GM19328 (cell line): ENCODE results near the gene HPX.

Source experiments
- ATAC-seq: cut with Tn5 transposase; IDR thresholded peaks from one replicate; pipeline ENCODE4 v1.9.1; 2021; ENCODE audit warnings: mild to moderate bottlenecking, moderate library complexity; ENCODE audit not compliant: unreplicated experiment

The HPX gene

DNA sequence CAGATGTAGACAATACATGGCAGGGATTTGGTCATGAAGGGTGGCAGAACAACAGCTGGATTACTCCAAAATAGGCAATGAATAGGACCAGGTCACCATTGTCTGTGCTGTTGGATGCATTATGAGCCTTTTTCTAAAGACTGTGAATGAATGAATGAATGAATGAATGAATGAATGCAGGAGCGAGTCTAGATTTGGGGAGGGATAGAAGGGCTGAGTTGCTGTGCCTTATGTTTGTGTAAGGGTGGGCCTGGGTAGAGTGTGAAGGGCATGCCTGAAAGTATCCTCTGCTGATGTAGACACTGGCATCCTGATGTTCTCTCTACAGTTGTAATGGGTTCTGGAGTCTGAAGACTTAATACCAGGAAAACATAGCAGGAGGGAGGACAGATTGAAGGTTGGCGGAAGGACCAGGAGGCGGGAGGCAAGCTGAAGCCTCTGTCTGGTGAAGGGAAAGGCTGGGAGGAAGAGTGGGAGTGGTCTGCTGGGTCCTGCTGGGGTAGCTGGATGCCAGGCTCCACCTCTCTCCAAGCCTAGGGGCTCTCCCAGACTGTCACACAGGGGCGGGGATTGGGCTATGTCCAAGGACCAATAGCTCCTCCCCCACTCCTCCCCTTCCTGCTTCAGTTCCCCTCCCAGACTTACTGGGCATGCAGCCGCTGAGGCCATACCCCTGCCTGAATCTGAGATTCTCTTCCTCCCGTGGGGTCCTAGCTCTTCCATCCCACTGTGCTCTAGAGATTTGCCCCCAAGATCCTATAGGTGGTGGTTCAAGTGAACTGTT, 28.1 kb upstream of the HPX start:
- ATAC-seq, result no peak

DNA sequence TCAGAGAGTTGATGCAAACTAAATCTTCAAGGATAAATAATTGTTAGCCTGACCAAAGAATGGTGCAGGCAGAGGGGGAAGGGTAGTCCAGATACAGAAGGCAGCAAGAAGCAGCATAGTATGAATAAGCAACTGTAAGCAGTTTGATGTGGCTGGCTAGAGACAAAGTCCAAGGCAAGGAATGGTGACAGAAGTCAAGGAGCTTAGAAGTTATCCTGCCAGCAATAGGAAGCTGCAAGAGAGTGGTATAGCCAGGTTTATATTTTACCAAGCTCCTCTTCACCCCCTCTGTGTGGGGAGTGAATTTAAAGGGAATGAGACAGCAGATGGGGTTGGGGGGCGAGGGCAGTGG, 18.3 kb upstream of the HPX start:
- no peak for ATAC-seq

DNA sequence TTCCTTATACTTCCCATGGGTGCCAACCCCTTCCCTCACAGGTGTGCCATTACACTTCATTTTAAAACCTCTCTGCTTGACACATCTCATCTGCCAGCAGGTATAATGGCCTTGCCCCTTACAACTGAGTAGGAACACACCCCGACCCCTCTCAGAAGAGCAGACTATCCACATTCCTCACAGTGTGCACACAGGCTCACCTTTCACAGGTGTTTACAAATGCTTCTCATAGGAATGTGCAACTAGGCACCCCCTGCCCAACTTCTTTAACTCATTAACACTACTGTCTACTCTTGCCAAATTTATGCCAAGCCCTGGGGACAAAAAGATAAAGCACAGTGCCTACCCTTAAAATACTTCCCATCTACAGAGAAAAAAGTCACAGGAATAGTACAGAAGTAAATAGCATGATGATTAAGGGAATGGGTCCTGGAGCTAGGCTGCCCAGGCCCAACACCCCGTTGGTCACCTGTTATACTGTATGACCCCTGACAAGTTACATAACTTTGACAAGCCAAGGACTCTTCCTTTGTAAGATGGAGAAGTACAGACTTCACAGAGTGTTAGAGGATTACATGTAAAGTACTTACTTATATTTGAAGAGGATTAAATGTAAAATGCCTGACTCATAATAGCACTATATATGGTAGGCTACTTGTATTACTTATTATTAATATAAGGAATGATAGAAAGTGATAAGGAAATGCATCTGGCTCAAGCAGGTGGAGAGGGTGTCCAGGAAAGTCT, 17.7 kb upstream of the HPX start:
- ATAC-seq, result no peak

DNA sequence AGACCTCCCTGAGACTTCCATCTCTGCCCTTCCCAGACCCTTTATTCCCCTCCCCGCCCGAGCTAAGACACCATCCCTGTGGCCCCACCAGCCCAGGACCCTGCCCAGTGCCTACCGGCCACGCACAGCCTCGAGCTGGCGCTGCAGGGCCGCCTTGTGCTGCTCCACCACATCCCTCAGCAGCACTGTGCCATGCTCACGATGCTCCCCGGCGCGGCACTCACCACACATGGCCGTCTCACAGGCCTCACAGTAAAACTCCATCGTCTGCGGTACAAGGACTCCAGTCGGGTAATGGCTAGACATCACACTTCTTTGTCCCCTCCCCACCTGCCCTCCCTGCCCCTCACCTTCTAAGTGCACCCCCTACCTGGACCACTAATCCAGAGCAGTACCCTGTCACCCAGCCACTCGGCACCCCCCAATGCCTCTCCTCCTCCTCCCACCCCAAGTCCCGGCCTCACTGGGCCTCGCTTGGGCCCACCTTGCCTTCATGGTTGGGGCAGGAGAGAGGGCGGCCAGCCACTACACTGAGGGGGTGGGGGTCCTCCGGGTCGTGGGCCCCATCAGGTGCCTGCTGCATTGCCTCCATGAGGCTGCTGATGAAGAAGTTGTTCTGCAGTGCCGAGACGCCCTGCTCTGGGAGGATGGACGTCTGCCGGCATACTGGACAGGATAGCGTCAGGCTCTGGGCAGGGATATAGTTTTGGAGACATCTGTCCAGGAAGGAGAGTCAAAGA, 17.0 kb upstream of the HPX start:
- ATAC-seq, result no peak

DNA sequence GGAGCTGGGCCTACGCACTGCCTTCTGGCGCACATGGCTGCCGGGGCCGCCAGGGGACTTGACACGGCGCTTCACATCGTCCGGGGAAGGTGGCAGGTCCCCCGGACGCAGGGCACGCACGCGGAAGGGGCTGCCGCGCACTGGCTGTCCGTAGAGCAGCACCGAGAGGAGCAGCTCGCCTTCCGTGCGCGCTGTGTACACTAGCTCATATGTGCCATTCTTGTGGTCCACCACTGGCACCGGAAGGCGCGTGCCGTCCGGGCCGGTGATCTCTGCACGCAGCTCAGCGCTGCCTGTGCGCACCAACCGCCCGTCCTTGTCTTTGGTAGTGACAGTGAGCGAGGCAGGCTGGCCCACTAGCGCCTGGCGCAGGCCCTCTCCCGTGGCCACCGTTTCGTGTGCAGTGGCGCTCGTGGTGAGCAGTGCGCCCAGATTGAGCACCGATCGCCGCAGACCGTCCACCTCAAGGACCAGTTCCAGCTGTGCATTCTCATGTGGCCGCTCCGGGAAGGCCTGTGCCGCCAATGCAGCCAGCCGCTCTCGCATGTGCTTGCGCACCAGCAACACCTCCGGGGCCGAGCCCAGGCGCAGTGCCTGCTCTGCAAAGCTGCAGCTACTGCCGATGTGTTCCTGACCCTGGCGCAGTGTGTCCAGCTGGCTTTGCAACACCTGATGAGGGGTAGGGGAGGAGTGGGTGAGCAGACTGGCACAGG, 15.7 kb upstream of the HPX start:
- ATAC-seq, result no peak

DNA sequence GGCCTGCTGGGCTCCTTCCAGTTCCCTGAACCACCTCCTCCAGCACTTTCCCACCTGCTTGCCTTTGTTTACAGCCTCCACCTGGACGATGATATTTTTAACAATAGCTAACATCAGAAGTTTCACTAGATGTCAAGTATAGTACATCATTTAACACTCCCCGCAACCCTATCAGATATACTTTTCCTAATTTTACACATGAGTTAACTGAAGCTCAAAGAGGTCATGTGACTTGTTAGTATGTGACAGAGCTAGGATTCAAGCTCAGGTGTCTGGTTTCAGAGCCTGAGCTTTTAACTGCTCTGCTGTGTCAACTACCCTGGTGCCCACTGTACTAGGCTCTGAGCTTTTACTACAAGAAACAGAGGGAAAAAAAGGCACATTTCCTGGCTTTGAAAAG, 14.3 kb upstream of the HPX start:
- ATAC-seq, result no peak

DNA sequence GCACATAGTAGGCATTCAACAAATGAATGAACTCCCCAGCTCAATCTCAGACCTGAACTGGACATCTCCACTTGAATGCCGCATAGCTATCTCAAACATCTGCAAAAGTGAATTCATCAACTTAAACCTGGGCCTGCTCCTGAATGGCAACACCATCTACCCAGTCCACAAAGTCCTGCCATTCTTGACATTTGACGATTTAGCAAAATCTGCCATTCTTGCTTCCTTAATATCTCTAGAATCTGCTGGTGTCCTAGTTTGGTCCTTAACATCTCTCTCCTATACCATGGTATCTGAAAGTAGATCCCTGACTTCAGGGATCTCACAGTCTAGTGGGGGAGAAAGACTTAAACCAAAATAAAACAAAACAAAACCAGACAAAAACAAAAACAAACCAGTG, 12.4 kb upstream of the HPX start:
- no peak for ATAC-seq

DNA sequence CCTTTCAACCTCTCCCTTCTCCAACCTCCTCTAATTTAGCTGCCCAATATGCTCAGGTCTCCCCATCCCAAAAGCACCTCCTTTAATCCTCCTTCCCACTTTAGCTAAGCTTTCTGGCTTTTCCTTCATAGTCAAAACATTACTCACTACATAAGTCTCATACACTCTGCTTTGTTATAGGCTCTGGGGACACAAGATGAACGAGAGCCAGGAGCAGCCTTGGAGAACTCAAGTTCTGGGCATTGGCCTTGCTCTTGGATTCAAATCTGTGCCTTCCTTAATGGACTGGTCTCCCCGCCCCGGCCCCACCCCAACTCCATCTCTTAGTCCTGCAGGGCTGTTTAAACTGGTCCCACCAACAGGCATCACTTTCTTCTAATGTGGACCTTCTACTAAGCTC, 11.4 kb upstream of the HPX start:
- no peak for ATAC-seq

DNA sequence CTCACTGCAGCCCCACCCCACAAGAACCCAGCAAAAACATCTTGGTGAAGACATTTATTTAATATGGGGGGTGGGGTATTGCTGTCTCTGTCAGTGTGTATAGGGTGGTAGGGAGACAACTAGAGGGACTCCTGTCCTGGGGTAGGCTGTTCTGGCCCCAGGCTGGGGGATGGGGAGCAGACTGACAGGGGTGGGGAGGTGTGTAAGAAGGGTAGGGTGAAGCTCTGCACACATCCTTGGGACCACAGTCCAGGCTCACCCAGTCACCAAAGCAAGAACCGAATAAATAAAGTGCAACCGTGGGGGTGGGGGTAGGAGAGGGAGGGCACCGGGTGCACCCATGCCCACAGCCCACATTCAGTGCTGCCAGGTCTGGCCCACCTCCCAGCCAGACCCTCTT, 7.8 kb upstream of the HPX start:
- no peak for ATAC-seq

DNA sequence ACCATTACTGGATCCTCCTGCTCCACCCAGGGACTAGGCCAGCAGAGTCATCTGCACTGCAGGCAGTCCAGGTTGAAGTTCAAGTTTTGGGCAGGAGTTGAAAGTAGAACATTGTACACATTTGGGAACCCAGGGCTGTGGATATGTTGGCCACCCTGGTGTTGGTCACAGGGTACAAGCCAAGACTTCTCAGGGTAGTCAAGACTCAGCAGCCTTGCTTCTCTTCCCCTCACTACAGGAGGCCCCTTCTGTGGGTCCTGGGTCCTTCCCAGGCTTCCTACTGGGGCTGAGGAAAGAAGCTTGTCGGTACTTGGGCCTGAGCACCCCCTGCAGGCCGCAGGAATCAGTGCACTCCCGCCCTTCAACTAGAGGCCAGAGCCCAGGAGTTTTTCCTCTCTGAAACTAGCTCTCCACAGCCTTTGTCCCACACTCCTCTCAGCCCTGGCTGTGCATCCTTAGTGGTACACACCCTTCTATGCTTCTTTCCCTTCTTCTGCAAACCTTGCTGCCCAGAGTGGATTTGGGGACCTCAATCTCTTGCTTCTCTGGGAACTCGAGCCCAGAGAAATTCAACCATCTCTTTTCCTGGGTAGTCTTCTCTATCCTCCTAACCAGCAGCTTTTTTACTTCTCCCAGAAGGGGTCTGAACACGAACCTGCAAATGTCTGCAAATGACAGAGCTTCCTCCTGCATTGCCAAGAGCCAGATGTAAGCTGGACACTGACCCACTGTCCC, 2.6 kb upstream of the HPX start:
- ATAC-seq, result peak; percentile 77

DNA sequence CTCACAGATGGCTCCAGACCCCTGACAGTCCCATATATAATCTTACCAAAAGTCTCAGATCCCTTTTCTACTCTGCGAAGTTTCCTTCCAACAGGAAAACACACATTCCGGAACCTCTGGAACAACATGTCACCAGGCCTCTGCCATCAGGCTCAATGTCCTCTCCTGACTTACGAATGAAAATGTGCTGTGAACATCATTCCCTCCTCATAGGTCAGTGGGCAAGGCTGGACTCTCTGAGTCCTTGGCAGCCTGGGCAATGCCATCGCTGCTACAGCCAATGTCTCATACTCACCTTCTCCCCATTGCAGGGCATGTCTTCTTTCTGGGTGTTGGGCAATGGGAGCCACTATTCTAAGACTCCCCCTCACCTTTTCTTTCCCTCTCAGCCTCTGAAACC, 1.7 kb upstream of the HPX start:
- no peak for ATAC-seq

DNA sequence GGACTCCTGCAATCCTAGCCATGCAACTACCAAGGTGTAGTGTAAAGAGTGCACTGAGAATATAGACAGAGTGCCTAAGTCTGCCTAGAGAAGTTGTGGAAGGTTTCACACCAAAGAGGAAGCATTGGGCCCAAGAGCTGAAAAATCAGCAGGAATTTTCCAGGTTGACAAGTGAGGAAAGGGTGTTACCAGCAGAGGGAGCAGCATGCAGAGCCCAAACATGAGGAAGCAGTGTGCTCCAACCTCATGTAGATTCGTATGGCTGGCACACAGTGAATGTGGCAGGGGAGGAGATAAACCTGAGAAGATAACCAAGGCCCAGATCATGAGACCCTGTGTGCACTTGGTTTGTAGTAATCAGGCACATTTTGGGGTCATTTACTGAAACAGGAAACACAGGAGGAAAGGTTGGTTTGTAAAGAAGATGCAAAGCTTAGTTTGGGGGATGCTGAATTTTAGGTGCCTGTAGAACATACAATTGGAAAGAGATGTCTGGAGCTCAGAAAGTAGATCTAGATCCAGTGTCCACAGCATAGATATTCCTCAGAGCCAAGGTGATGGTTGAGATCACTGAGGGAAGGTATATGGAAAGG, 1.7 kb downstream of the HPX start:
- no peak for ATAC-seq

DNA sequence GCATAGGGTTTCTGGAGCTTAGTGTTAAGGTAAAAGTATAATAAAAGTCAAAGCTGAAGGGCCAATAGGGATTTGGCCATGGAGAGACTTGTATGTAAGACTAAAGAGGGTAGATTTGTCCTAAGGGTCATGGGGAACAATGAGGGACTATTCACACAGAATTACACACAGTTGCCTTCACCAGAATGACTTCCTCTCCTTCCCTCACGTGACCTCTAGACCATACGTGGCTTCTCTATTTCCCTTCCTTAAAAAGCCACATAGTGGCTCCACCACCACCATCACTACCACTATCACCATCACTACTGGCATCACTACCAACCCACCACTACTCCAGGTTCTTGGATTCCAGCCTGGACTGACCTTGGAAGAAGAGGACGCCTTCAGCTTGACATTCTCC, 2.8 kb downstream of the HPX start:
- ATAC-seq, result no peak

DNA sequence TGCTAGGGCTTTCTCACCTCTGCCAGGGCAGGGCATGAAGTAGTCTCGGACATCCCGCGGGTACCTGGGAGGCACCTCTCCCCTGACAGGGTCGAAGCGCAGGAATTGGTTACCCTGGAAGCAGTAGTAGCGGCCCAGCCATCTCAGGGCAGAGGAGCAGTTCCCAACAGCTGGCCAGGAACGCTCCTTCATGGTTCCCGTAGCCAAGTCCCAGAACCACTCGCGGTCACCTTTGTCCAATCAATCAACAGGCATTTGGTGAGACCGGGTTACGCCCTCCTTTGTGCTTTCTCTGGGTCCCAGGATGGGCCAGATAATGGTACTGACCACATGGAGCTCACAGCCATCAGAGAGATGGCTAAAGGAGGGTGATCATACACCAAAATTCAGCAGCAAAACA, 3.4 kb downstream of the HPX start:
- ATAC-seq, result no peak

DNA sequence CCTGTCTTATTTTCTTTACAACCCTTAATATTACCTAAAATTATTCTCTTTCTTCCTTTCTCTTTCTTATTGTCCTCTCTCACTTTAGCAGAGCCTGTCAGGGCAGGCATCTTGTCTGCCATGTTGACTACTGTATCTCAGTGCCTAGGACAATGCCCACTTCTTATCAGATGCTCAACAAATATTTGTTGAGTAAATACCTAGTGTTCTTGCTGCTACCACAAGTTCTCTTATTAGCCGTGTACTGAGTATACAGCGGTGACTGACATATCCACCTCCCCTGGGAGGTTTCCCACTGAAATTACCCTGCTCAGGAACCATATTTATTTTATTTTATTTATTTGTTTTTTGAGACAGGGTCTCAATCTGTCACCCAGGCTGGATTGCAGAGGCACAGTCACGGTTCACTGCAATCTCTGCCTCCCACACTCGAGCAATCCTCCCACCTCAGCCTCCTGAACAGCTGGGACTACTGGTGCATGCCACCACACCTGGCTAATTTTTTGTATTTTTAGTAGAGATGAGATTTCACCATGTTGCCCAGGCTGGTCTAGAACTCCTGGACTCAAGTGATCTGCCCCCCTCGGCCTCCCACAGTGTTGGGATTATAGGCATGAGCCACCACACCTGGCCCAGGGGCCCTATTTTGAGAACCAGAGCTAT, 6.7 kb downstream of the HPX start:
- peak; percentile 44 for ATAC-seq

DNA sequence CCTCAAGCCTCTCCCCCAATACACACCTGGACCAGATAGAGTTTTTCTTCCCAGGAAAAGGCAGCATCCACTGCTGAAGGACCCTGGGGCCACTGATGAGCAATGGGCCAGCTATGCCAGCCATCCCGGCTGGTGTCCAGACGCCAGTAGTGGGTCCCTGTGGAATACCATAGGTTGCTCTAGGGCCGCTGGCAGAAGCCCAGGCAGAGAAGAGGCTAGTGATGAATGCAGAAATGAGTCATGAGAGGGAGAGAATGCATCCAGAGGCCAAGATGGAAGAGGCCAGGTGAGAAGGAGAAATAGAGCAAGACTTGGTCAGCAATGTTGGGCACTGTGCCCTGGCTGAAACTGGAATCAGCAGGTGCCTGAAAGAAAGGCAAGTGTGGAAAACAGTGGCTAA, 8.9 kb downstream of the HPX start:
- no peak for ATAC-seq

DNA sequence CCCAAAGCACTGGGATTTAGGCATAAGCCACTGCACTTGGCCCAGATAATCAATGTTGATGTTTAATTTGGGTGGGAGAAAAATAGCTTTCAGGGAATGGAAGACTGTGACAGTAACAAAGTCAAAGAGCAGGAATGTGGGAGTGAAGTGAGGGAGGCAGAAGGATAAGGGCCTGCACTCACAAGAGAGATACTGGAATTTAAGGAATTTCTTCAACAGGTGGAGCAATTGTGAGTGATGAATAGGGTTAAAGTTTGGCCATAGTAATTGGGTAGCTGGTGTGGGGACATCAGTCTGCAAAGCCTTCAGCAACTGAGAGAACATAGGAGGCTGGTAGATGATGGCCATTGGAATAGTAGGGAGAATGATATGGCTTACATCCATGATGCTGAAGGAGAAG, 13.3 kb downstream of the HPX start:
- ATAC-seq, result no peak

DNA sequence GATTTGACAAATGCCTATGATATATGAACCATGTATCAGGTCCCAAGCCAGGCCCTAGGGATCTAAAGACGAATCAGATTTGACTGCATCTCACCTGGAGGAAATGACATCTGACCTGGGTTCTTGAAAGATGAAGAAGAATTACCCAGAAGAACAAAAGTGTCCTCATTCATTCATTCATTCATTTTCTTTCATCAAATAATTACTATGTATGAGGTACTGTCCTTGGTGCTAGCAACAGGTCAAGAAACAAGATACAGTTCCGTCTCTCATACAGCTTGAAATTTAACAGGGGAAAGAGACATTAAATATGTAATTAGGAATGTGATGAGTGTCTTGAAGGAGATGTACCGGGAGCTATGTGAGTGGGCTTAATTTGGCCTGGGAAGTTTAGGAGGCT, 20.1 kb downstream of the HPX start:
- no peak for ATAC-seq

DNA sequence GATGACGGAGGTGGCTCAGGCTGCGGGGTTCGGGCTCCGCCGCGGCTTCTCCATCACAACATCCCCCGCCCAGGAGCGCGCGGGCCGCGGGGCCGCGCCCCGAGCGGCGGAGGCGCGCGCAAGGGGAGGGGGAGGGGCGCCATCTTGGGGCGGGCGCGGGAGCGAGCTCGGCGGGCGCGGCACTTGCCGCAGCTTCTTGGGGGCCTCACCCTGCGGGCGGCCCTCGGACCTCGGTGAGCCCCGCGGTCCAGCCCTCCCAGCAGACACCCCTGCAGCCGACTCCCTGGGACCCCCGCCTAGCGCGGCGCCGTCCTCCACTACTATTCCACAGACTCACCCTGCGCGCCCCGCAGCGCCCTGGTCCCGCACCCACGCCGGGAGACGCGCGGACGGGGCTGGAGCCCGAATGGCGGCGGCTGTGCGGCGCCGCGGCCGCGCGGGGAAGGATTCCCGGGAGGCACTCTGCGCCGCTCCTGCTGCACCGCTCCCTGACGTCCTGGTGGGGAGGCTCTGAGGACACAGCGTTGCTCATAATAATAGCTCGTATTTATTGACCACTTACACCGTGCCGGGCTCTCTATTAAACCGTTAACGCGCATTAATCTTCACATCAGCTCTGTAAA, 21.7 kb downstream of the HPX start, which contains the start of gene APBB1:
Gene APBB1, minus strand, starts transcription at position 86 of the 623 bp plus-strand sequence. CDS start 7,747 bp downstream, outside the sequence.
- peak; percentile 56 for ATAC-seq
